Subcutaneous adipose tissue (tissue), 4 donors: ENCODE results near the gene INTS2. TPM values are rescaled to one million over a fixed set of nuclear protein-coding genes. Genes with fewer than 3 reads are reported as not detected.
A peak's percentile ranks its signal among the peaks of the same experiment; 100 is the strongest.

Experiments
- CTCF ChIP-seq: fragments of 450-650 bp; IDR thresholded peaks from one replicate; pipeline ENCODE4 v1.5.1; 2016; ENCODE audit warnings: low read depth, mild to moderate bottlenecking, control low read depth, antibody characterized with exemption, moderate library complexity
- total RNA-seq, 4 donors: library from RNA; depleted of rRNA; stranded (reverse); fragments of >200 nt; gene quantifications; one replicate each; pipeline ENCODE4 v1.1.0, GENCODE V29; 2016

Gene INTS2
- total RNA-seq, 4 donors from 2014 or later: 10.0 to 11.9 (median 10.6) TPM

DNA sequence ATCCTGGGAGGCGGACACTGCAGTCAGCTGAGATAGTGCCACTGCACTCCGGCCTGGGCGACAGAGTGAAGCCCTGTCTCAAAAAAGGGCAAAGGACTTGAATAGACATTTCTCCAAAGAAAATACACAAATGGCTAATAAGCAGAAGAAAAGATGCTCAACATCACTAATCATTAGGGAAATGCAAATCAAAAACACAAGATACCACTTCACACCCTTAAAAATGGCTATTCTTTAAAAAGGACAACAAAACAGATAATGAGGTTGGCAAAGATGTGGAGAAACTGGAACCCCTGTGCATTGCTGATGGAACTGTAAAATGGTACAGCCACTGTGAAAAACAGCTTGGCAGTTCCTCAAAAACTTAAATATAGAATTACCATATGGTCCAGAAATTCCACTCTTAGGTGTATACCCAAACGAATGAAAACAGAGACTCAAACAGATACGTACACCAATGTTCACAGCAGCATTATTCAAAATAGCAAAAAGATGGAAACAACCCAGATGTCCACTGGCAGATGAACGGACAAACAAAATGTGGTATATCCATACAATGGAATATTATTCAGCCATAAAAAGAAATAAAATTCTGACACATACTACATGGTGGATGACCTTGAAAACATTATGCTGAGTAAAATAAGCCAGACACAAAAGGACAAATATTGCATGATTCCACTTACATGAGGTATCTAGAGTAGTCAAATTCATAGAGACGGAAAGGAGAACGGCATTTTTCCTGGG, 100.0 kb downstream of the INTS2 start:
- peak; percentile 75 for TF ChIP-seq CTCF

GRCh38 chr17:61826866-61827265, 100.9 kb downstream of the INTS2 start:
- TF ChIP-seq CTCF: peak; percentile 42

DNA sequence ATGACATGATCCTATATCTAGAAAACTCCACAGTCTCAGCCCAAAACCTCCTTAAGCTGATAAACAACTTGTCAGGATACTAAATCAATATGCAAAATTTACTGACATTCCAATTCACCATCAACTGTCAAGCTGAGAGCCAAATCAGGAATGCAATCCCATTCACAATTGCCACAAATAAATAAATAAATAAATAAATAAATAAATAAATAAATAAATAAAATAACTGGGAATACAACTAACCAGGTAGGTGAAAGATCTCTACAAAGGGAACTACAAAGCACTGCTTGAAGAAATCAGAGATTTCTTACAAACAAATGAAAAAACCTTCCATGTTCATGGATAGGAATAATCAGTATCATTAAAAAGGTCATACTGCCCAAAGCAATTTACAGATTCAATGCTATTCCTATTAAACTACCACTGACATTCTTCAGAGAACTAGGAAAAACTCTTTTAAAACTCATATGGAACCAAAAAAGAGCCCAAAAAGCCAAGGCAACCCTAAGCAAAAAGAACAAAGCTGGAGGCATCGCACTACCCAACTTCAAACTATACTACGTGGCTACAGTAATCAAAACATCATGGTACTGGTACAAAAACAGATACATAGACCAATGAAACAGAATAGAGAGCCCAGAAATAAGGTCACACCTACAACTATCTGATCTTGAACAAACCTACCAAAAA, 102.2 kb downstream of the INTS2 start:
- peak; percentile 87 for TF ChIP-seq CTCF

GRCh38 chr17:61822326-61823285, 105.2 kb downstream of the INTS2 start:
- no peak for TF ChIP-seq CTCF

DNA sequence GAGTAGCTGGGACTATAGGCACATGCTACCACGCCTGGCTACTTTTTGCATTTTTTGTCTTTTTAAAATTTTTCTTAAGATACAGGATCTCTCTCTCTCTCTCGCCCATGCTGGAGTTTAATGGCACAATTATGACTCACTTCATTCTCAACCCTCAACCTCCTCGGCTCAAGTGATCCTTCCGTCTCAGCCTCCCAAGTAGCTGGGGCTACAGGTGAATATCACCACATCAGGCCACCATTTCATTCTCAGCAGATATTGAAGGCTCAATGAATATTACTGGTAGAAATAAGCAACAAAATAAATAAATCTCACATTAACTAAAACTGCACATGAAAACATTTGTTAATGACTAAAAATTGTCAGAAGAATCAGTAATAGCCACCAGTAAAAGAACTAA, 106.1 kb downstream of the INTS2 start:
- peak; percentile 48 for TF ChIP-seq CTCF

DNA sequence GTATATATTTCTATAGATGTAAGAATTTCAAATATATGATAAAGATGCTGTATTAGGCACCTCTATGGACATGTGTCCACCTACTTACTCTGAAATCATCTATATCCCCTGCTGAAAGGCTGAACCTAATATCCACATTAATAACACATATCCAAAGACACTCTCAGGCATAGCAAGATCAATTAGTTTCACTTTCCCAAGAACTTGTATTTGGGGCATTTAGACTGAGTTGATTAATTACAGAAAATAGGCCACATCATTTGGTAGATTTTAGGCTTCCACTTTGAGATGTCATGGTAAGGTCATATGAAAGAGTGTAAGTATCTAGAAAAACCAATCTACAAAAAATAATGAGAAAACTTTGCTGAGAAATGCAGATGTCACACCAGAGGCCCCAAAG, 109.6 kb downstream of the INTS2 start:
- TF ChIP-seq CTCF: no peak
